Stimulated activated CD4-positive, alpha-beta T cell treated with anti-CD3 and anti-CD28 coated beads, Interleukin-12 subunit alpha, Interleukin-12 subunit beta, amount 100 ng/mL, for 4 hours (primary cell): Measurements from ENCODE around the gene YIPF2.
"Not testable (repeated sequence)": the region's sequence is repeated elsewhere in the genome, so short reads cannot be mapped to it uniquely, and the experiment has no call there.

ENCODE experiments used
- DNase-seq: peaks from one replicate; pipeline ENCODE4 v3.0.0-alpha.2; 2020

The YIPF2 gene

GRCh38 chr19:10928563-10929401 lies at the start of gene YIPF2, which contains the start of gene TIMM29:
Gene YIPF2 (minus strand): TSS chr19:10928639. CDS start chr19:10928410, 229 bp downstream.
Gene TIMM29 (plus strand): TSS chr19:10928811. CDS start chr19:10928823, 12 bp downstream.
- peak; percentile 91 for DNase-seq

- no peak for DNase-seq
Observed at GRCh38 chr19:10977742-10978092, 49.3 kb upstream of the YIPF2 start.

- DNase-seq = no peak
Observed at GRCh38 chr19:10976131-10976892, 47.9 kb upstream of the YIPF2 start.

GRCh38 chr19:10975374-10976130 lies 47.1 kb upstream of the YIPF2 start:
- DNase-seq = no peak

- DNase-seq = no peak
Observed at GRCh38 chr19:10971107-10971726, 42.8 kb upstream of the YIPF2 start.

GRCh38 chr19:10968527-10969135 lies 40.2 kb upstream of the YIPF2 start:
- no peak for DNase-seq

GRCh38 chr19:10966809-10967208 lies 38.4 kb upstream of the YIPF2 start:
- DNase-seq = no peak

- DNase-seq = no peak
Observed at GRCh38 chr19:10965398-10965797, 37.0 kb upstream of the YIPF2 start.

GRCh38 chr19:10964903-10965302 lies 36.5 kb upstream of the YIPF2 start:
- no peak for DNase-seq

GRCh38 chr19:10963865-10964264 lies 35.4 kb upstream of the YIPF2 start:
- DNase-seq = no peak

GRCh38 chr19:10962863-10963262 lies 34.4 kb upstream of the YIPF2 start:
- no peak for DNase-seq

- peak; percentile 21 for DNase-seq
Observed at GRCh38 chr19:10961073-10961860, 32.8 kb upstream of the YIPF2 start.

GRCh38 chr19:10960314-10961072 lies 32.1 kb upstream of the YIPF2 start, which contains the start of gene SMARCA4:
Gene SMARCA4 (plus strand): TSS chr19:10961030. CDS start chr19:10984152, 23,122 bp downstream.
- DNase-seq = peak; percentile 98

GRCh38 chr19:10959277-10959968 lies 31.0 kb upstream of the YIPF2 start:
- DNase-seq = not testable (repeated sequence)

- no peak for DNase-seq
Observed at GRCh38 chr19:10952809-10953208, 24.4 kb upstream of the YIPF2 start.

- no peak for DNase-seq
Observed at GRCh38 chr19:10946958-10947657, 18.7 kb upstream of the YIPF2 start.

- no peak for DNase-seq
Observed at GRCh38 chr19:10945264-10945663, 16.8 kb upstream of the YIPF2 start.

GRCh38 chr19:10943412-10943811 lies 15.0 kb upstream of the YIPF2 start:
- not testable (repeated sequence) for DNase-seq

- DNase-seq = not testable (repeated sequence)
Observed at GRCh38 chr19:10941649-10942048, 13.2 kb upstream of the YIPF2 start.
